ENCODE data around the gene RAB35. TPM values are rescaled to one million over a fixed set of nuclear protein-coding genes. Genes with fewer than 3 reads are reported as not detected.

Gene RAB35
- total and polyA plus RNA-seq, 2 experiments from 2014 or later = 9.9 to 16.9 TPM

- TF ChIP-seq CTCF (conservative IDR thresholded peaks at IDR 0.05; ENCODE audit: low read depth in 2 of 2) (no peak), ZNF114 (CRISPR knock-in tag; IDR thresholded peaks at IDR 0.05) (no peak), NANOG (IDR thresholded peaks at IDR 0.05; ENCODE audit: borderline replicate concordance) (no peak), EZH2 (IDR thresholded peaks at IDR 0.05; ENCODE audit: low read depth, unreplicated experiment) (no peak), JUNB (IDR thresholded peaks at IDR 0.05; ENCODE audit: unreplicated experiment) (no peak)
- TF ChIP-seq, protein P1, sequence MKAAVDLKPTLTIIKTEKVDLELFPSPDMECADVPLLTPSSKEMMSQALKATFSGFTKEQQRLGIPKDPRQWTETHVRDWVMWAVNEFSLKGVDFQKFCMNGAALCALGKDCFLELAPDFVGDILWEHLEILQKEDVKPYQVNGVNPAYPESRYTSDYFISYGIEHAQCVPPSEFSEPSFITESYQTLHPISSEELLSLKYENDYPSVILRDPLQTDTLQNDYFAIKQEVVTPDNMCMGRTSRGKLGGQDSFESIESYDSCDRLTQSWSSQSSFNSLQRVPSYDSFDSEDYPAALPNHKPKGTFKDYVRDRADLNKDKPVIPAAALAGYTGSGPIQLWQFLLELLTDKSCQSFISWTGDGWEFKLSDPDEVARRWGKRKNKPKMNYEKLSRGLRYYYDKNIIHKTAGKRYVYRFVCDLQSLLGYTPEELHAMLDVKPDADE (IDR thresholded peaks at IDR 0.05) = no peak
- TF ChIP-seq, protein P2, sequence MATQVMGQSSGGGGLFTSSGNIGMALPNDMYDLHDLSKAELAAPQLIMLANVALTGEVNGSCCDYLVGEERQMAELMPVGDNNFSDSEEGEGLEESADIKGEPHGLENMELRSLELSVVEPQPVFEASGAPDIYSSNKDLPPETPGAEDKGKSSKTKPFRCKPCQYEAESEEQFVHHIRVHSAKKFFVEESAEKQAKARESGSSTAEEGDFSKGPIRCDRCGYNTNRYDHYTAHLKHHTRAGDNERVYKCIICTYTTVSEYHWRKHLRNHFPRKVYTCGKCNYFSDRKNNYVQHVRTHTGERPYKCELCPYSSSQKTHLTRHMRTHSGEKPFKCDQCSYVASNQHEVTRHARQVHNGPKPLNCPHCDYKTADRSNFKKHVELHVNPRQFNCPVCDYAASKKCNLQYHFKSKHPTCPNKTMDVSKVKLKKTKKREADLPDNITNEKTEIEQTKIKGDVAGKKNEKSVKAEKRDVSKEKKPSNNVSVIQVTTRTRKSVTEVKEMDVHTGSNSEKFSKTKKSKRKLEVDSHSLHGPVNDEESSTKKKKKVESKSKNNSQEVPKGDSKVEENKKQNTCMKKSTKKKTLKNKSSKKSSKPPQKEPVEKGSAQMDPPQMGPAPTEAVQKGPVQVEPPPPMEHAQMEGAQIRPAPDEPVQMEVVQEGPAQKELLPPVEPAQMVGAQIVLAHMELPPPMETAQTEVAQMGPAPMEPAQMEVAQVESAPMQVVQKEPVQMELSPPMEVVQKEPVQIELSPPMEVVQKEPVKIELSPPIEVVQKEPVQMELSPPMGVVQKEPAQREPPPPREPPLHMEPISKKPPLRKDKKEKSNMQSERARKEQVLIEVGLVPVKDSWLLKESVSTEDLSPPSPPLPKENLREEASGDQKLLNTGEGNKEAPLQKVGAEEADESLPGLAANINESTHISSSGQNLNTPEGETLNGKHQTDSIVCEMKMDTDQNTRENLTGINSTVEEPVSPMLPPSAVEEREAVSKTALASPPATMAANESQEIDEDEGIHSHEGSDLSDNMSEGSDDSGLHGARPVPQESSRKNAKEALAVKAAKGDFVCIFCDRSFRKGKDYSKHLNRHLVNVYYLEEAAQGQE (IDR thresholded peaks at IDR 0.05; ENCODE audit: unreplicated experiment) = no peak
Observed at GRCh38 chr12:120137833-120138232, 21.3 kb upstream of the RAB35 start (continued).

GRCh38 chr12:120136093-120136770 is 19.7 kb upstream of the RAB35 start:
- Histone ChIP-seq H3K9me2 (ENCODE audit: insufficient read depth) (no peaks in the 10 kb centered on the region), H3K27ac (ENCODE audit: low read depth) (0 out of 2 replicates have a peak overlapping the region, but pooled peaks have one; percentile 19), H2AFZ (no peak overlapping the region), H3K4me1 (ENCODE audit: insufficient read depth) (no peaks in the 10 kb centered on the region), H3K4me2 (no peak overlapping the region), H3K27me3 (ENCODE audit: insufficient read depth) (no peaks in the 10 kb centered on the region), H4K20me1 (replicated peaks; ENCODE audit: insufficient read depth) (peaks cover 4% of the 10 kb centered on the region), H3F3A (replicated peaks; ENCODE audit: low read depth) (0 out of 2 replicates have a peak, but pooled peaks cover 5% of the 10 kb centered on the region), H3K4me3 (no peak overlapping the region), H3K36me3 (ENCODE audit: insufficient read depth) (peaks cover 81% of the 10 kb centered on the region), H3K79me2 (replicated peaks; ENCODE audit: insufficient read depth) (no peaks in the 10 kb centered on the region)
- Mint-ChIP-seq H3K4me3 (no peak overlapping the region), H3K4me1 (no peaks in the 10 kb centered on the region), H3K27me3 (ENCODE audit: insufficient read depth, low read depth, poor library complexity) (peaks cover 9% of the 10 kb centered on the region), H3K27ac (no peak overlapping the region), H3K9me3 (no peaks in the 10 kb centered on the region), H3K36me3 (ENCODE audit: low read depth) (peaks cover 99% of the 10 kb centered on the region)
- DNase-seq (ENCODE audit: low spot score) = no peak
- ATAC-seq = no peak
- no peak for TF ChIP-seq ZNF331 (CRISPR knock-in tag; IDR thresholded peaks at IDR 0.05; ENCODE audit: low read depth)
- TF ChIP-seq CREB1 (CRISPR knock-in tag; IDR thresholded peaks at IDR 0.05; ENCODE audit: low read depth) = no peak
- TF ChIP-seq ZNF114 (CRISPR knock-in tag; IDR thresholded peaks at IDR 0.05) = no peak
- TF ChIP-seq JUNB (IDR thresholded peaks at IDR 0.05; ENCODE audit: unreplicated experiment) = no peak
- no peak for TF ChIP-seq EZH2 (IDR thresholded peaks at IDR 0.05; ENCODE audit: low read depth, unreplicated experiment)
- TF ChIP-seq, protein P1 (IDR thresholded peaks at IDR 0.05) = no peak
- no peak for TF ChIP-seq NANOG (IDR thresholded peaks at IDR 0.05; ENCODE audit: borderline replicate concordance)
- no peak for TF ChIP-seq STAT1 (IDR thresholded peaks at IDR 0.05; ENCODE audit: unreplicated experiment)

All from GM23338 (cell line).